ENCODE results near the gene SERF2.
"Not testable (repeated sequence)": the region's sequence is repeated elsewhere in the genome, so short reads cannot be mapped to it uniquely, and the experiment has no call there.

The SERF2 gene

GRCh38 chr15:43799209-43799944, 7.3 kb downstream of the SERF2 start:
- Histone ChIP-seq H3K36me3 (ENCODE audit: control insufficient read depth in 4 of 4, insufficient read depth in 4 of 4, low read length in 3 of 4) (peaks cover 19 to 68% (median 52%) of the 10 kb centered on the region in 4 experiments), H3K27me3 (replicated peaks in 2 of 5; ENCODE audit: control insufficient read depth in 4 of 5, insufficient read depth in 5 of 5, low read length in 4 of 5) (no peaks in the 10 kb centered on the region), H3K4me3 (ENCODE audit: control insufficient read depth in 1 of 7, extremely low read depth in 1 of 7, insufficient read depth in 4 of 7, low read depth in 2 of 7, low read length in 6 of 7) (no peak overlapping the region), H3K9me3 (ENCODE audit: control extremely low read depth in 1 of 5, control insufficient read depth in 4 of 5, insufficient read depth in 2 of 5, low read depth in 1 of 5, low read length in 4 of 5) (no peaks in the 10 kb centered on the region), H3K27ac (ENCODE audit: insufficient read depth in 1 of 2, low read depth in 1 of 2, low read length in 2 of 2, poor library complexity in 1 of 2, severe bottlenecking in 2 of 2) (peak overlapping the region in 1 of 2 experiments; percentile 89), H3K4me1 (ENCODE audit: control extremely low read depth in 1 of 4, control insufficient read depth in 4 of 4, insufficient read depth in 4 of 4, low read length in 3 of 4) (peaks cover 8 to 19% (median 14%) of the 10 kb centered on the region in 4 experiments)
- ChIA-PET POLR2A (no interaction called here), CTCF (interaction anchor here (1.6 kb wide), 1 partner anchor 22 kb away, joined by 6 read pairs; the partner anchor contains the start of gene ELL3)
- 99% methylated on average over 13 of the region's 16 CpGs for WGBS (ENCODE audit: insufficient coverage)
- peak in 1 of 3 donors; percentile 47 for DNase-seq

DNA sequence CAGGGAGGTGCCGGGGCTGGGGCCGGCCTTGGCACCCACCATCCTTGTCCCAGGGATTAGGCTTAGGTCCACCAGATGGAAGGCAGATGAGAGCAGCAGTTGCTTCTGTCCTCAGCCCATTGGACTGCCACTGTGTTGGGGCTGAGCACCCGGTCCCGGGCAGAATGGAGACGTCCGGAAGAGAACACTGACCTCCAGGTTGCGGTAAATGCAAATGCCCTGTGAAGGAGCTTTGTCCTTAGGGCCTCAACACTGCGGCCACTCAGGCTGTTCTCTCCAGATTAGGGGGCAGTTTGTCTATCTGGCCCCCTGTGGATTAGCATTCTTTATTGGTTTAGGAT, 7.8 kb downstream of the SERF2 start, which contains the start of gene SERINC4:
Gene SERINC4 (minus strand): TSS at position 276 of the 341 bp plus-strand sequence. CDS start 234 bp downstream, at position 42.
- H3K9me3 ChIP-seq (ENCODE audit: control extremely low read depth in 1 of 5, control insufficient read depth in 4 of 5, insufficient read depth in 2 of 5, low read depth in 1 of 5, low read length in 4 of 5): no peaks in the 10 kb centered on the region

DNA sequence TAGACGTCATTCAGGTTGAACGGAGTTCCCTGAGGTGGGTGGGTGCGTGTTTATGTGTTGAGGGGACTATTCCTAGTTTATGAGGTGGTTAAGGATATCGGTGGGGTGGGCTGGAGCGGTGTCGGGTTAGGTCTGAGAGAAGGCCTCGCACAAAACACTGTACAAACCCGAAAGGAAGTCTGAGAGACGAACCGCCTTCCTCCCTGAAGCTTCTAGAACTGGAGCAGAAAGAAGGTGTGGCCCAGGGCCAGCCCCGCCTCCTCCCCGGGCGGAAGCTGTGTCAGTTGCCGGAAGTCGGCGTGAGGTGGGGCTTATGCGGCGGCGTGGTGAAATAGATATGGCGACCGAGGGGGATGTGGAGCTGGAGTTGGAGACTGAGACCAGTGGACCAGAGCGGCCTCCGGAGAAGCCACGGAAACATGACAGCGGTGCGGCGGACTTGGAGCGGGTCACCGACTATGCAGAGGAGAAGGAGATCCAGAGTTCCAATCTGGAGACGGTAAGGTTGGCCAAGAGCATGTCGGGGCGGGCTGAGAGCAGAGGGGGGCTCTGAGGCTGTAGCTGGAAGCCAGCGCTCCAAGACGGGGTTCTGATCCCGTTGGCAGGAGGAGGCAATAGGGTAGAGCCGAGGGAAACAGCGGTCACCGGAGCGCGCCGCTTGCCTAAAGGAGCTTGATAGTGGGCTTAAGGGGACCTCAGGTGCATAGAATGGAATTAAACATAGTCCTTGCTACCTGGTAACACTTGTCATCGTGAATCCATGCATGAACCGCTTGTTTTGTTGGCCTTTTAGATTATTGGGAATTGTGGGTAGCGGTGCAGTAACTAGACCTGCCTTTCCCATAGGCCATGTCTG, 8.4 kb downstream of the SERF2 start, which contains the start of gene HYPK:
Gene HYPK (plus strand): TSS at position 314 of the 856 bp plus-strand sequence. CDS start 24 bp downstream, at position 338.
- Histone ChIP-seq H3K4me3 (ENCODE audit: control insufficient read depth in 1 of 7, extremely low read depth in 1 of 7, insufficient read depth in 4 of 7, low read depth in 2 of 7, low read length in 6 of 7) (peak within 1 kb of the TSS; percentile 80 to 100 (median 98)), H3K27ac (ENCODE audit: insufficient read depth in 1 of 2, low read depth in 1 of 2, low read length in 2 of 2, poor library complexity in 1 of 2, severe bottlenecking in 2 of 2) (peak within 1 kb of the TSS; percentile 74 to 89), H3K9me3 (ENCODE audit: control extremely low read depth in 1 of 5, control insufficient read depth in 4 of 5, insufficient read depth in 2 of 5, low read depth in 1 of 5, low read length in 4 of 5) (no peaks in the 10 kb centered on the region), H3K36me3 (ENCODE audit: control insufficient read depth in 4 of 4, insufficient read depth in 4 of 4, low read length in 3 of 4) (peaks cover 20 to 68% (median 48%) of the 10 kb centered on the region in 4 experiments), H3K27me3 (replicated peaks in 2 of 5; ENCODE audit: control insufficient read depth in 4 of 5, insufficient read depth in 5 of 5, low read length in 4 of 5) (no peaks in the 10 kb centered on the region), H3K4me1 (ENCODE audit: control extremely low read depth in 1 of 4, control insufficient read depth in 4 of 4, insufficient read depth in 4 of 4, low read length in 3 of 4) (peaks cover 8 to 15% (median 14%) of the 10 kb centered on the region in 4 experiments)
- 9% methylated on average over 39 of the region's 44 CpGs for WGBS (ENCODE audit: insufficient coverage)
- DNase-seq: peak; percentile 90 to 95 (median 94)
- ChIA-PET CTCF (interaction anchor here (0.9 to 1.6 kb wide), 4 partner anchors 10 to 24 kb away, joined by 3 to 6 read pairs (median 4); partner anchors contain the start of genes ELL3 and MFAP1), POLR2A (interaction anchor here (0.5 to 1.0 kb wide), 3 partner anchors 10 to 392 kb away, joined by 4 to 6 read pairs (median 6); partner anchors contain the start of gene MFAP1)

More for the DNA sequence above, 7.8 kb downstream of the SERF2 start, which contains the start of gene SERINC4:
- H3K4me1 ChIP-seq (ENCODE audit: control extremely low read depth in 1 of 4, control insufficient read depth in 4 of 4, insufficient read depth in 4 of 4, low read length in 3 of 4): peaks cover 8 to 17% (median 14%) of the 10 kb centered on the region in 4 experiments
- peak within 1 kb of the TSS; percentile 80 to 100 (median 98) for H3K4me3 ChIP-seq (ENCODE audit: control insufficient read depth in 1 of 7, extremely low read depth in 1 of 7, insufficient read depth in 4 of 7, low read depth in 2 of 7, low read length in 6 of 7)
- ChIA-PET CTCF (interaction anchor here (1.6 kb wide), 1 partner anchor 23 kb away, joined by 6 read pairs; the partner anchor contains the start of gene ELL3), POLR2A (interaction anchor here (0.5 to 1.0 kb wide), 3 partner anchors 10 to 393 kb away, joined by 4 to 6 read pairs (median 6); partner anchors contain the start of gene MFAP1)
- H3K27me3 ChIP-seq (replicated peaks in 2 of 5; ENCODE audit: control insufficient read depth in 4 of 5, insufficient read depth in 5 of 5, low read length in 4 of 5): no peaks in the 10 kb centered on the region
- H3K36me3 ChIP-seq (ENCODE audit: control insufficient read depth in 4 of 4, insufficient read depth in 4 of 4, low read length in 3 of 4): peaks cover 20 to 68% (median 51%) of the 10 kb centered on the region in 4 experiments
- DNase-seq: no peak
- 97% methylated on average over 8 of the region's 8 CpGs for WGBS (ENCODE audit: insufficient coverage)
- H3K27ac ChIP-seq (ENCODE audit: insufficient read depth in 1 of 2, low read depth in 1 of 2, low read length in 2 of 2, poor library complexity in 1 of 2, severe bottlenecking in 2 of 2): peak within 1 kb of the TSS; percentile 74 to 89

DNA sequence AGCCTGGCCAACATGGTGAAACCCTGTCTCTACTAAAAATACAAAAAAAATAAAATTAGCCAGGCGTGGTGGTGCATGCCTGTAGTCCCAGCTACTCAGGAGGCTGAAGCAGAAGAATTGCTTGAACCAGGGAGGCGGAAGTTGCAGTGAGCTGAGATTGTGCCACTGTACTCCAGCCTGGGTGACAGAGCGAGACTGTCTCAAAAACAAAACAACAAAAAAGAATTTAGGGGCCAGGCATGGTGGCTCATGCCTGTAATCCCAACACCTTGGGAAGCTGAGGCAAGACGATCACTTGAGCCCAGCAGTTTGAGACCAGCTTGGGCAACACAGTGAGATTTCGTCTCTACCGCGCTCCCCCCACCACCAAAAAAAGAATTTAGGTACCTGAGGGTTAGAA, 10.6 kb downstream of the SERF2 start:
- 100% methylated on average over 3 of the region's 7 CpGs for WGBS (ENCODE audit: insufficient coverage)
- H3K4me3 ChIP-seq (ENCODE audit: control insufficient read depth in 1 of 7, extremely low read depth in 1 of 7, insufficient read depth in 4 of 7, low read depth in 2 of 7, low read length in 6 of 7); DNase-seq; H3K27me3 ChIP-seq (replicated peaks in 2 of 5; ENCODE audit: control insufficient read depth in 4 of 5, insufficient read depth in 5 of 5, low read length in 4 of 5); H3K27ac ChIP-seq (ENCODE audit: insufficient read depth in 1 of 2, low read depth in 1 of 2, low read length in 2 of 2, poor library complexity in 1 of 2, severe bottlenecking in 2 of 2); H3K9me3 ChIP-seq (ENCODE audit: control extremely low read depth in 1 of 5, control insufficient read depth in 4 of 5, insufficient read depth in 2 of 5, low read depth in 1 of 5, low read length in 4 of 5); POLR2A ChIA-PET: not testable (repeated sequence)
- Histone ChIP-seq H3K36me3 (ENCODE audit: control insufficient read depth in 4 of 4, insufficient read depth in 4 of 4, low read length in 3 of 4) (peaks cover 14 to 65% (median 44%) of the 10 kb centered on the region in 4 experiments), H3K4me1 (ENCODE audit: control extremely low read depth in 1 of 4, control insufficient read depth in 4 of 4, insufficient read depth in 4 of 4, low read length in 3 of 4) (peaks cover 8 to 15% (median 14%) of the 10 kb centered on the region in 4 experiments)
- CTCF ChIA-PET: interaction anchor here (0.7 to 1.9 kb wide), 2 partner anchors 10 to 14 kb away, joined by 3 to 4 read pairs; partner anchors contain the start of gene SERF2

- peaks cover 20 to 87% (median 55%) of the 10 kb centered on the region in 4 experiments for H3K36me3 ChIP-seq (ENCODE audit: control insufficient read depth in 4 of 4, insufficient read depth in 4 of 4, low read length in 3 of 4)
- CTCF ChIA-PET: interaction anchor here (0.6 to 1.1 kb wide), 2 partner anchors 13 to 14 kb away, joined by 3 to 6 read pairs; no protein-coding TSS in a partner anchor
- POLR2A ChIA-PET: no interaction called here
- no peak overlapping the region for H3K4me3 ChIP-seq (ENCODE audit: control insufficient read depth in 1 of 7, extremely low read depth in 1 of 7, insufficient read depth in 4 of 7, low read depth in 2 of 7, low read length in 6 of 7)
- H3K9me3 ChIP-seq (ENCODE audit: control extremely low read depth in 1 of 5, control insufficient read depth in 4 of 5, insufficient read depth in 2 of 5, low read depth in 1 of 5, low read length in 4 of 5): no peaks in the 10 kb centered on the region
- DNase-seq: no peak
- WGBS (ENCODE audit: insufficient coverage): 100% methylated on average over 1 of the region's 5 CpGs
- peaks cover 0 to 3% (median 0%) of the 10 kb centered on the region in 4 experiments for H3K4me1 ChIP-seq (ENCODE audit: control extremely low read depth in 1 of 4, control insufficient read depth in 4 of 4, insufficient read depth in 4 of 4, low read length in 3 of 4)
- H3K27ac ChIP-seq (ENCODE audit: insufficient read depth in 1 of 2, low read depth in 1 of 2, low read length in 2 of 2, poor library complexity in 1 of 2, severe bottlenecking in 2 of 2): no peak overlapping the region
- no peaks in the 10 kb centered on the region for H3K27me3 ChIP-seq (replicated peaks in 2 of 5; ENCODE audit: control insufficient read depth in 4 of 5, insufficient read depth in 5 of 5, low read length in 4 of 5)
Measured at GRCh38 chr15:43808435-43808950, 16.4 kb downstream of the SERF2 start.

DNA sequence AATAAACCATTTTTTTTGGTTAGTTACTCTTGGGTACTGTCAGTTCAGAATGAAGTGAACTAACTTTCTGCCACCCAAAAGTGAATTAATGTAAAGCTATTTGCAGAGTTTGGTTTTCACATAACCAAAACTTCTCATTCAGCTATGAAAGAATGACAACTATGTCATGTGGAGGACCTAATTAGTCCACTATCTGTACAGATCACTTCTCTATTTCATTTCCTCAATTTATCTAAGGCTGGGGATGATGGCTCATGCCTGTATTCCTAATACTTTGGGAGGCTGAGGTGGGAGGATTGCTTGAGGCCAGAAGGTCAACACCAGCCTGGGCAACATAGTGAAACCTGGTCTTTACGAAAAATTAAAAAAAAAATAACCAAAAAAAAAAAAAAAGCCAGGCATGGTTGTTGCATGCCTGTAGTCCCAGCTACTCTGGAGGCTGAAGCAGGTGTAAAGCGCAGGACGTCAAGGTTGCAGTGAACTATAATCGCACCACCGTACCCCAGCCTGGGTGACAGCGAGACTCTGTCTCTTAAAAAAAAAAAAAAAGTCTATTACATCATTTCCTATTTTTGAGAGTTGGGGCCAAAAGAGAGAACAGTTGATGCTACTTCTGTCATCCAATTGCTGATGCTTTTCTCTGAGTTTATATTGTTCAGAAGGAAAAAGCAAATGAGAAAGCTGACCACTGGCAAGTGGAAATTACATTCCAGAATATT, 17.0 kb downstream of the SERF2 start:
- POLR2A ChIA-PET: no interaction called here
- H3K36me3 ChIP-seq (ENCODE audit: control insufficient read depth in 4 of 4, insufficient read depth in 4 of 4, low read length in 3 of 4): peaks cover 21 to 88% (median 57%) of the 10 kb centered on the region in 4 experiments

More for the DNA sequence above, 17.0 kb downstream of the SERF2 start:
- Histone ChIP-seq H3K4me3 (ENCODE audit: control insufficient read depth in 1 of 7, extremely low read depth in 1 of 7, insufficient read depth in 4 of 7, low read depth in 2 of 7, low read length in 6 of 7) (no peak overlapping the region), H3K9me3 (ENCODE audit: control extremely low read depth in 1 of 5, control insufficient read depth in 4 of 5, insufficient read depth in 2 of 5, low read depth in 1 of 5, low read length in 4 of 5) (no peaks in the 10 kb centered on the region), H3K27ac (ENCODE audit: insufficient read depth in 1 of 2, low read depth in 1 of 2, low read length in 2 of 2, poor library complexity in 1 of 2, severe bottlenecking in 2 of 2) (no peak overlapping the region), H3K27me3 (replicated peaks in 2 of 5; ENCODE audit: control insufficient read depth in 4 of 5, insufficient read depth in 5 of 5, low read length in 4 of 5) (no peaks in the 10 kb centered on the region), H3K4me1 (ENCODE audit: control extremely low read depth in 1 of 4, control insufficient read depth in 4 of 4, insufficient read depth in 4 of 4, low read length in 3 of 4) (peaks cover 0 to 3% (median 0%) of the 10 kb centered on the region in 4 experiments)
- DNase-seq: no peak
- WGBS (ENCODE audit: insufficient coverage): 100% methylated on average over 5 of the region's 6 CpGs
- CTCF ChIA-PET: interaction anchor here (0.6 to 1.1 kb wide), 2 partner anchors 13 kb away, joined by 3 to 6 read pairs; no protein-coding TSS in a partner anchor
